Loucy (cell line): ENCODE measurements around the gene GATB.

Experiments used
- CTCF ChIP-seq: fragments of 200-600 bp; sonication (generic); conservative IDR thresholded peaks from 2 replicates; pipeline ENCODE4 v1.5.1; 2014; ENCODE audit warnings: mild to moderate bottlenecking, antibody characterized with exemption, low read length
- EZH2phosphoT487 ChIP-seq: fragments of 200-600 bp; IDR thresholded peaks from 2 replicates; pipeline ENCODE4 v1.6.1; 2018; ENCODE audit warnings: antibody characterized with exemption, mild to moderate bottlenecking, moderate library complexity, borderline replicate concordance

GRCh38 chr4:151728679-151729078 is 32.1 kb downstream of the GATB start:
- TF ChIP-seq CTCF (no peak), EZH2phosphoT487 (no peak)
